ENCODE data around the gene NDST1.

- TF ChIP-seq POLR2A (IDR thresholded peaks at IDR 0.05; ENCODE audit: low read depth, low read length) = no peak
- no peak for TF ChIP-seq MAX (IDR thresholded peaks at IDR 0.05; ENCODE audit: insufficient read depth, insufficient read length)
- no peak for TF ChIP-seq CTCF (IDR thresholded peaks at IDR 0.05; ENCODE audit: extremely low read depth in 1 of 2, insufficient read depth in 1 of 2, low read depth in 1 of 2, low read length in 2 of 2)
- TF ChIP-seq POLR2AphosphoS5 (IDR thresholded peaks at IDR 0.05; ENCODE audit: insufficient read depth, low read depth, low read length) = no peak
- TF ChIP-seq JUN (IDR thresholded peaks at IDR 0.05; ENCODE audit: borderline replicate concordance, insufficient read depth, insufficient read length, low read depth) = no peak
- TF ChIP-seq EZH2 (IDR thresholded peaks at IDR 0.05; ENCODE audit: borderline replicate concordance, low read depth, low read length, severe bottlenecking) = no peak
- no peak for TF ChIP-seq GATA2 (IDR thresholded peaks at IDR 0.05; ENCODE audit: insufficient read depth, insufficient read length, low read depth, low read length)
- no peak for TF ChIP-seq MYC (IDR thresholded peaks at IDR 0.05; ENCODE audit: low read depth, low read length)
These were observed 46.9 kb downstream of the NDST1 start for GRCh38 chr5:150554857-150555256.

All from endothelial cell of umbilical vein (primary cell).